Measurements from ENCODE around the gene C1orf174.

Gene C1orf174

GRCh38 chr1:3888301-3888700 is 11.8 kb downstream of the C1orf174 start:
- no peak overlapping the region for H3K27ac Mint-ChIP-seq
- no peak for ATAC-seq (replicated peaks)
- no peaks in the 10 kb centered on the region for H3K27me3 Mint-ChIP-seq
- peaks cover 46 to 49% of the 10 kb centered on the region in 2 donors for H3K36me3 Mint-ChIP-seq
- peaks cover 6 to 26% of the 10 kb centered on the region in 2 donors for H3K4me1 Mint-ChIP-seq
- no peaks in the 10 kb centered on the region for H3K9me3 Mint-ChIP-seq
- DNase-seq = no peak
- no peak overlapping the region for H3K4me3 Mint-ChIP-seq

- Mint-ChIP-seq H3K4me3 (no peak overlapping the region), H3K9me3 (no peaks in the 10 kb centered on the region), H3K4me1 (peaks cover 0 to 17% of the 10 kb centered on the region in 2 donors), H3K27ac (peak overlapping the region; percentile 7), H3K36me3 (peaks cover 49 to 52% of the 10 kb centered on the region in 2 donors), H3K27me3 (no peaks in the 10 kb centered on the region)
- ATAC-seq (replicated peaks) (no peak), DNase-seq (no peak)
These were observed 13.4 kb downstream of the C1orf174 start for GRCh38 chr1:3886691-3887090.

GRCh38 chr1:3886106-3886670 is 13.9 kb downstream of the C1orf174 start:
- Mint-ChIP-seq H3K4me3 (no peak overlapping the region), H3K27me3 (no peaks in the 10 kb centered on the region), H3K4me1 (peaks cover 0 to 18% of the 10 kb centered on the region in 2 donors), H3K36me3 (peaks cover 49 to 52% of the 10 kb centered on the region in 2 donors), H3K27ac (no peak overlapping the region), H3K9me3 (no peaks in the 10 kb centered on the region)
- DNase-seq (no peak), ATAC-seq (replicated peaks) (no peak)

GRCh38 chr1:3885611-3886010 is 14.5 kb downstream of the C1orf174 start:
- Mint-ChIP-seq H3K4me3 (no peak overlapping the region), H3K4me1 (peaks cover 0 to 18% of the 10 kb centered on the region in 2 donors), H3K27ac (no peak overlapping the region), H3K36me3 (peaks cover 49 to 51% of the 10 kb centered on the region in 2 donors), H3K9me3 (no peaks in the 10 kb centered on the region), H3K27me3 (no peaks in the 10 kb centered on the region)
- no peak for ATAC-seq (replicated peaks)
- DNase-seq = no peak

GRCh38 chr1:3884966-3885365 is 15.1 kb downstream of the C1orf174 start:
- ATAC-seq (replicated peaks) (no peak), DNase-seq (no peak)
- Mint-ChIP-seq H3K36me3 (peaks cover 46 to 51% of the 10 kb centered on the region in 2 donors), H3K27me3 (no peaks in the 10 kb centered on the region), H3K9me3 (no peaks in the 10 kb centered on the region), H3K4me1 (peaks cover 0 to 12% of the 10 kb centered on the region in 2 donors), H3K27ac (no peak overlapping the region), H3K4me3 (no peak overlapping the region)

GRCh38 chr1:3883194-3883925 is 16.7 kb downstream of the C1orf174 start:
- H3K27me3 Mint-ChIP-seq = no peaks in the 10 kb centered on the region
- H3K27ac Mint-ChIP-seq = peak overlapping the region; percentile 37
- peaks cover 0 to 8% of the 10 kb centered on the region in 2 donors for H3K9me3 Mint-ChIP-seq
- peaks cover 54 to 56% of the 10 kb centered on the region in 2 donors for H3K36me3 Mint-ChIP-seq
- no peak for ATAC-seq (replicated peaks)
- no peak for DNase-seq
- peaks cover 0 to 9% of the 10 kb centered on the region in 2 donors for H3K4me1 Mint-ChIP-seq
- H3K4me3 Mint-ChIP-seq = no peak overlapping the region

GRCh38 chr1:3881193-3881480 is 18.9 kb downstream of the C1orf174 start:
- Mint-ChIP-seq H3K9me3 (peaks cover 0 to 8% of the 10 kb centered on the region in 2 donors), H3K36me3 (peaks cover 53 to 56% of the 10 kb centered on the region in 2 donors), H3K4me3 (no peak overlapping the region), H3K27me3 (no peaks in the 10 kb centered on the region), H3K27ac (no peak overlapping the region), H3K4me1 (peaks cover 0 to 9% of the 10 kb centered on the region in 2 donors)
- DNase-seq = no peak
- ATAC-seq (replicated peaks) = no peak

GRCh38 chr1:3880429-3881192 is 19.5 kb downstream of the C1orf174 start:
- Mint-ChIP-seq H3K36me3 (peaks cover 53 to 58% of the 10 kb centered on the region in 2 donors), H3K27ac (no peak overlapping the region), H3K4me1 (peaks cover 0 to 9% of the 10 kb centered on the region in 2 donors), H3K27me3 (no peaks in the 10 kb centered on the region), H3K4me3 (no peak overlapping the region), H3K9me3 (peaks cover 0 to 8% of the 10 kb centered on the region in 2 donors)
- ATAC-seq (replicated peaks) (no peak), DNase-seq (no peak)

GRCh38 chr1:3879787-3880428 is 20.2 kb downstream of the C1orf174 start:
- Mint-ChIP-seq H3K9me3 (peaks cover 0 to 8% of the 10 kb centered on the region in 2 donors), H3K27ac (no peak overlapping the region), H3K36me3 (peaks cover 58 to 62% of the 10 kb centered on the region in 2 donors), H3K4me3 (no peak overlapping the region), H3K4me1 (peaks cover 0 to 9% of the 10 kb centered on the region in 2 donors), H3K27me3 (no peaks in the 10 kb centered on the region)
- no peak for ATAC-seq (replicated peaks)
- no peak for DNase-seq

- no peak for DNase-seq
- no peak overlapping the region for H3K27ac Mint-ChIP-seq
- ATAC-seq (replicated peaks) = no peak
- H3K4me1 Mint-ChIP-seq = peaks cover 0 to 9% of the 10 kb centered on the region in 2 donors
- H3K9me3 Mint-ChIP-seq = peaks cover 0 to 8% of the 10 kb centered on the region in 2 donors
- peaks cover 52 to 57% of the 10 kb centered on the region in 2 donors for H3K36me3 Mint-ChIP-seq
- no peaks in the 10 kb centered on the region for H3K27me3 Mint-ChIP-seq
- H3K4me3 Mint-ChIP-seq = no peak overlapping the region
These were observed 21.0 kb downstream of the C1orf174 start for GRCh38 chr1:3879099-3879498.

GRCh38 chr1:3876716-3877115 is 23.4 kb downstream of the C1orf174 start:
- H3K9me3 Mint-ChIP-seq = peaks cover 0 to 8% of the 10 kb centered on the region in 2 donors
- H3K36me3 Mint-ChIP-seq = peaks cover 50 to 55% of the 10 kb centered on the region in 2 donors

GRCh38 chr1:3874736-3875135 is 25.3 kb downstream of the C1orf174 start:
- no peaks in the 10 kb centered on the region for H3K4me1 Mint-ChIP-seq
- no peaks in the 10 kb centered on the region for H3K27me3 Mint-ChIP-seq
- peaks cover 47 to 61% of the 10 kb centered on the region in 2 donors for H3K36me3 Mint-ChIP-seq
- no peak overlapping the region for H3K4me3 Mint-ChIP-seq
- ATAC-seq (replicated peaks) = no peak
- H3K9me3 Mint-ChIP-seq = peaks cover 0 to 8% of the 10 kb centered on the region in 2 donors
- DNase-seq = no peak
- no peak overlapping the region for H3K27ac Mint-ChIP-seq

More at GRCh38 chr1:3876716-3877115, 23.4 kb downstream of the C1orf174 start:
- DNase-seq (no peak), ATAC-seq (replicated peaks) (no peak)
- H3K27ac Mint-ChIP-seq = no peak overlapping the region
- peaks cover 0 to 9% of the 10 kb centered on the region in 2 donors for H3K4me1 Mint-ChIP-seq
- H3K27me3 Mint-ChIP-seq = no peaks in the 10 kb centered on the region
- no peak overlapping the region for H3K4me3 Mint-ChIP-seq

- Mint-ChIP-seq H3K27me3 (no peaks in the 10 kb centered on the region), H3K4me3 (no peak overlapping the region), H3K36me3 (peaks cover 48 to 55% of the 10 kb centered on the region in 2 donors), H3K4me1 (no peaks in the 10 kb centered on the region), H3K9me3 (peaks cover 0 to 6% of the 10 kb centered on the region in 2 donors), H3K27ac (no peak overlapping the region)
- DNase-seq = no peak
- no peak for ATAC-seq (replicated peaks)
These were observed 27.5 kb downstream of the C1orf174 start for GRCh38 chr1:3872546-3872945.

GRCh38 chr1:3871451-3871805 is 28.6 kb downstream of the C1orf174 start:
- peaks cover 0 to 6% of the 10 kb centered on the region in 2 donors for H3K9me3 Mint-ChIP-seq
- no peaks in the 10 kb centered on the region for H3K27me3 Mint-ChIP-seq
- ATAC-seq (replicated peaks) = no peak
- H3K4me3 Mint-ChIP-seq = no peak overlapping the region
- peaks cover 51 to 60% of the 10 kb centered on the region in 2 donors for H3K36me3 Mint-ChIP-seq
- DNase-seq = no peak
- no peaks in the 10 kb centered on the region for H3K4me1 Mint-ChIP-seq
- no peak overlapping the region for H3K27ac Mint-ChIP-seq

Data from stimulated activated naive B cell treated with anti-CD40 and anti-IgM and Interleukin-4, amounts not matched to agents 10 μg/mL and 1 μg/mL and 100 μg/mL, for 72 hours (primary cell).